Stimulated activated naive B cell treated with anti-CD40 and anti-IgM and Interleukin-4, amounts not matched to agents 10 μg/mL and 1 μg/mL and 100 μg/mL, for 72 hours (primary cell): Measurements from ENCODE around the gene PTPN5.

Experiments
- ATAC-seq, 2 donors: fragments of 150-1000 bp; cut with Tn5 transposase; replicated peaks; 2 replicates each; pipeline ENCODE4 v1.10.0; 2021; ENCODE audit warnings: moderate library complexity in 1 of 2
- DNase-seq: peaks from one replicate; pipeline ENCODE4 v3.0.0; 2021
- H3K27ac Mint-ChIP-seq: one replicate; pipeline ENCODE4 v1.8.0; 2022; ENCODE audit warnings: mild to moderate bottlenecking, mixed read lengths
- H3K27me3 Mint-ChIP-seq, 2 donors: one replicate each; pipeline ENCODE4 v1.8.0; 2022; ENCODE audit warnings: mixed read lengths in 2 of 2
- H3K36me3 Mint-ChIP-seq, 2 donors: one replicate each; pipeline ENCODE4 v1.8.0; 2022; ENCODE audit warnings: mixed read lengths in 2 of 2, mild to moderate bottlenecking in 1 of 2
- H3K4me1 Mint-ChIP-seq, 2 donors: one replicate each; pipeline ENCODE4 v1.8.0; 2022; ENCODE audit warnings: mixed read lengths in 2 of 2, mild to moderate bottlenecking in 1 of 2
- H3K4me3 Mint-ChIP-seq, 2 donors: one replicate each; pipeline ENCODE4 v1.8.0; 2022; ENCODE audit warnings: mild to moderate bottlenecking in 2 of 2, mixed read lengths in 2 of 2, moderate library complexity in 1 of 2
- H3K9me3 Mint-ChIP-seq, 2 donors: one replicate each; pipeline ENCODE4 v1.8.0; 2022; ENCODE audit warnings: mixed read lengths in 2 of 2, mild to moderate bottlenecking in 1 of 2

Gene PTPN5

DNA sequence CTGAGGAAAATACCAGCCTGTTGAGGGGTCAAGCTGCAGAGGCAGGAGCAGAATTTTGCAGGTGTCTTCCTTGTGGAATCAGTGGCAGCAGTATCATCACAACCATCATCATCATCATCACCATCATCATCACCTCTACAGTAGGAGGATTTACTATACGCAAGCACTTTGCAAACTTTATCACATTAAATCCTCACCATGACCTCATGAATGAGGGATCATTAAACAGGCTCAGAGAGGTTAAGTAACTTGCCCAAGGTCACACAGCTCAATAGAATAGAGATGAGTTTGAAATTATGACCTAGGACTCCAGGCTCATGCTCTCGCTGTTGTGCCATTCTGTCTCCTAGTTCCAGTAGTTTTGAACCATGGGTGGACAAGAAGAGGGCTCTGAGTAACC lies 25.6 kb downstream of the PTPN5 start:
- Mint-ChIP-seq H3K27me3 (peaks cover 10 to 15% of the 10 kb centered on the region in 2 donors), H3K4me1 (peaks cover 30 to 38% of the 10 kb centered on the region in 2 donors), H3K36me3 (peaks cover 0 to 3% of the 10 kb centered on the region in 2 donors), H3K4me3 (no peak overlapping the region), H3K27ac (no peak overlapping the region), H3K9me3 (no peaks in the 10 kb centered on the region)
- ATAC-seq (no peak), DNase-seq (no peak)

DNA sequence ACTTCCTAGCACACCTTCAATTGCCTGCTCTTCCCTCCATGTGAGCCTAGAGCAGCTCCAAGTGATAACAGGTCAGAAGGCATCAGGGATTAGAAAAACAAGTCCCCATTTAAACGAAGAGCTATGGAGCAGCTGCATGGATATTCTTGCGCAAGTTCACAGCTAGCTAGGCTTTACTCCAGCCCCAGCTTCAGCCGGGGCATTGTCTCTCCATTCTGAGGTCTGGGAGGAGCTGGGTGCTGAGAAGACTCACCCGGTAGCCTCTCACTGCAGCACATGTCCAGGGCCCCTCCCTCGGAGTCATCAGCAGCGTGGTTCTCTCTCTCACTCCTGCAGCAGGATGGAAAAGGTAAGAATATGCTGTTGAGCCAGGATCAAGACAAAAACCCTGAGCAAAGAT lies 26.0 kb downstream of the PTPN5 start:
- Mint-ChIP-seq H3K4me1 (peaks cover 30 to 37% of the 10 kb centered on the region in 2 donors), H3K27ac (peak overlapping the region; percentile 68), H3K27me3 (peaks cover 9 to 15% of the 10 kb centered on the region in 2 donors), H3K4me3 (no peak overlapping the region), H3K9me3 (no peaks in the 10 kb centered on the region), H3K36me3 (peaks cover 0 to 3% of the 10 kb centered on the region in 2 donors)
- no peak for ATAC-seq
- DNase-seq: no peak

DNA sequence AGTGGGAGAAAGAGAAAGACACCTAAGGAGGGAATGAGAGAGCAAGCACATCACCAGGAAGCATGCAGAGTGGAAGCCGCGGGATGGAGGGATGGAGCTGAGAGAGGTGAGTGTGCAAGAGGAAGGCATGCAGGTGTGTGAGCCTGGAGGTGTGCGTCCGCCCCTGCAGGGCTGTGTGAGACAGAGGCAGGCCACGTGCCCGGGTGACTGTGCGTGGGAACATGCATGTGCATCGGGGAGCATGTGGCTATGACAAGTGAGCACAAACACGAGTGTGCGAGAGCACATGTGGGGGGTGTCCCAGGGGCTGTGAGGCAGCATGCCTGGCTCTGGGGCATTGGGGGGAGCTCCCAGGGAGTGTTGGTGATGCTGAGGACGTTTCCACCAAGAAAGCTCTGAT lies 29.9 kb downstream of the PTPN5 start:
- ATAC-seq: no peak
- H3K27ac Mint-ChIP-seq: no peak overlapping the region

DNA sequence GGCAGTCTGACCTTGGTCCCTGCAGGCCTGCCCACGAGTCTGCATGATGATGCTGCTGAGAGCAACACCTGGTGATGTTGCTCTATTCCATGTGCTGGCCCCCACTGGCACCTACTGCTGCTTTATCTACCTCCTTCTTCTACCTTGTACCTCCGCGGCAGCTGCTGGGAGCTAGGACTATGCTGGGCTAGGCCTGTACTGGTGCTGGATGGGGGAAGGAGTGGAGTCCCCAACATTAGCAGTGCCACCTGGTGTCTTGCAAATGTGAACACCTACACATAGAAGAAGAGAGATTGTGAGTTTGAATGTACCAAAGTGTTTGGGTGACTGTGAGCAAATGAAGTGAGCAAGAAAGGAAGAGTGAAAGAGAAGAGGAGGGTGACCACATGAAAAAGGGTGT lies 30.5 kb downstream of the PTPN5 start:
- DNase-seq: no peak
- H3K27ac Mint-ChIP-seq: no peak overlapping the region
- peaks cover 4 to 7% of the 10 kb centered on the region in 2 donors for H3K4me1 Mint-ChIP-seq
- no peak for ATAC-seq
- H3K36me3 Mint-ChIP-seq: no peaks in the 10 kb centered on the region
- H3K27me3 Mint-ChIP-seq: peaks cover 12 to 24% of the 10 kb centered on the region in 2 donors
- no peak overlapping the region for H3K4me3 Mint-ChIP-seq
- H3K9me3 Mint-ChIP-seq: no peaks in the 10 kb centered on the region

More for the DNA sequence above, 29.9 kb downstream of the PTPN5 start:
- Mint-ChIP-seq H3K4me1 (peaks cover 4 to 7% of the 10 kb centered on the region in 2 donors), H3K4me3 (no peak overlapping the region), H3K27me3 (peaks cover 12 to 24% of the 10 kb centered on the region in 2 donors), H3K36me3 (no peaks in the 10 kb centered on the region), H3K9me3 (no peaks in the 10 kb centered on the region)
- no peak for DNase-seq

DNA sequence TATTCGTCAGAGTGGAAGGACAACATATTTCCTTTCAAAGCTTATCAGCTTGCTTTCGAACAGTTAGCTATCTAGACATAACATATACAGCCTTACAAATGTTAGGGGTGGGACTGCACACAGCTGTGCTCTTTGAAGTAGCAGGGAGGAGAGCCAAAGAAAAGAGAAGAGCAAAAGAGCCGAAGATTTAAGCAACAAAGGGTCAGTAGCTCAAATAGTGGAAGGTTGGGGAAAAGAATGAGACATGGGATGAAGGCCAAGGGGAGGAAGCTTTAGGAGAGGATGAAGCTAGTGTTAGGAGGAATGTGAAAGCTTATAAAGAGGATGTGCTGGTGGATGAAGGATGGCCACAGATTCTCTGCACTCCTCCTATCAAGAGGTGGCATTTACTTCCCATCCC lies 33.8 kb downstream of the PTPN5 start:
- DNase-seq (no peak), ATAC-seq (no peak)
- Mint-ChIP-seq H3K36me3 (no peaks in the 10 kb centered on the region), H3K27ac (no peak overlapping the region), H3K9me3 (no peaks in the 10 kb centered on the region), H3K4me1 (no peaks in the 10 kb centered on the region), H3K4me3 (no peak overlapping the region), H3K27me3 (peaks cover 10 to 14% of the 10 kb centered on the region in 2 donors)

DNA sequence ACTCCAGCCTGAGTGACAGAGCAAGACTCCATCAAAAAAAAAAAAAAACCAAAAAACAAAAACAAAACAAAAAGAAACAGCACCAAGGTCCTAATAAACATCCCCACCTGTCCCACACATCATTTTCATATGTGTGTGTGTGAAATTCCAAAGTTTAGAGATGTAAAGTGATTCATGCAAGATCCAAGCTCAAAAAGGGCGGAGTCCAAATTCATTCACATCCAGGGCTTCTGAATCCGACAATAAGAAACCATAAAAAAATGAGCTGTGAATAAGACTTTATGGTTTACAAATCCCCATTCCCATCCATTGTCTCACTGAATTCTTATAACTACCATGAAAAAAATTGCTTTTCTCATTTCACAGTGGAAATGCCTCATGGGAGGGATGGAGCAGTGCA lies 34.7 kb downstream of the PTPN5 start:
- no peak for DNase-seq
- ATAC-seq: no peak
- Mint-ChIP-seq H3K9me3 (no peaks in the 10 kb centered on the region), H3K27me3 (peaks cover 14 to 15% of the 10 kb centered on the region in 2 donors), H3K27ac (no peak overlapping the region), H3K4me1 (no peaks in the 10 kb centered on the region), H3K4me3 (no peak overlapping the region), H3K36me3 (no peaks in the 10 kb centered on the region)

DNA sequence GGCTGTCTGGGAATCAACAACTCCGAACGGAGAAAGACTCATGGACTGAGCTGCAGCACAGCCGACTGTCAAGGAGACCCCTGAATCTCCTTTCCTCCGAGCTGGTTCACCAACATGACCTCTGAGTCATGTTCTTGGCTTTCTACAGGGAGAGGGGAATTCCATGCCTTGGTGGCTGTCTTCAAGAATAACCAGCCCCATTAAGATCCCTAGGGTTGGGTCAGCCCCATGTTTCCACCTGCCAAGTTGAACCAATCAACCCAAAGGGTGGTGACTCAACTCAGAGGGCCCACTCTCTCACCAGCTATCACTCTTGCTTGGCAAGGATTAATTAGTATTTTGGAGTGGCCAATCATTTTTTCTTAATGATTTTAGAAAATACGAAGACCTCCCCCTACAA lies 37.3 kb downstream of the PTPN5 start:
- H3K27me3 Mint-ChIP-seq: peaks cover 23 to 27% of the 10 kb centered on the region in 2 donors
- no peaks in the 10 kb centered on the region for H3K36me3 Mint-ChIP-seq
- H3K4me1 Mint-ChIP-seq: no peaks in the 10 kb centered on the region
- DNase-seq: no peak
- no peak overlapping the region for H3K4me3 Mint-ChIP-seq
- H3K9me3 Mint-ChIP-seq: no peaks in the 10 kb centered on the region
- peak; percentile 57 to 76 for ATAC-seq
- no peak overlapping the region for H3K27ac Mint-ChIP-seq

DNA sequence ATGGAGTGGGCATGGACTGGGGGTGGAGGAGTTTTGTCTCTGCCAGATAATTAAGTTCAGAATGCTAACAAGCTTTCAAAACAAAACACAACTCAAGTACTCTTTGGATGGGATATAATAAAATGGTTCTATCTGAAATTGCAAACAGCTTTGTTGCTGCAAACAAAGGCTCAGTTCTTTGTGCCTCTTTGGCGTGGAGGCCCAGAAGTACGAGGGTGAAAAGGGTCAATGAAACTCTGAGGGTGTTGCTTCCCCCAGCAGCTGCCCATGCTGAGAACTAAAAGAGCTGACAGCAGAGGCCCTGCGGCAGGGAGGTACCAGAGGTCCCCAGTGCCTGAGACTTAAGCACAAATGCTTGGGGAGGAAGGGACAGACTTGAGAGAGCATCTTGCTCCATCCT lies 39.1 kb downstream of the PTPN5 start:
- Mint-ChIP-seq H3K9me3 (no peaks in the 10 kb centered on the region), H3K4me3 (no peak overlapping the region), H3K27me3 (peaks cover 18 to 27% of the 10 kb centered on the region in 2 donors), H3K27ac (no peak overlapping the region), H3K36me3 (no peaks in the 10 kb centered on the region), H3K4me1 (no peaks in the 10 kb centered on the region)
- ATAC-seq (no peak), DNase-seq (no peak)

DNA sequence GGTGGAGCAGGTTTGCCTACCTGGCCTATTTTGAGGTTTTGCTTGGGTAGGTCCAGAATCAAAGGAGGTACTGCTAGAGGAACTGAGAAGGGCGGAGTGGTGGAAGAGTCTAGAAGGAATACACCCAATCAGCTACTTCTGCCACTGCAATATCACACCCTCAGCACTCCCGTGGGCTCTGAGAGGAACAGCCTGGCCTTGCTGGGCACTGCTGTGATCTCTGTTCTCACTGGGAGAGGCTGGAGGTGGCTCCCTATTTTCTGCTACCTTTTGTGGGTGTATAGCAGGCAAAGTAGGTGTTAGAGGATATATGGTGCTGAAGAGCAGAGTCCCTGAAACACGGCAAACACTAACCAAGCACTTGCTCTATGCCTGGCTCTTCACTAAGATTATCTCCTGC lies 40.7 kb downstream of the PTPN5 start:
- peaks cover 13 to 30% of the 10 kb centered on the region in 2 donors for H3K27me3 Mint-ChIP-seq
- no peaks in the 10 kb centered on the region for H3K36me3 Mint-ChIP-seq
- DNase-seq (no peak), ATAC-seq (no peak)
- H3K4me3 Mint-ChIP-seq: no peak overlapping the region
- no peaks in the 10 kb centered on the region for H3K9me3 Mint-ChIP-seq
- H3K4me1 Mint-ChIP-seq: no peaks in the 10 kb centered on the region
- H3K27ac Mint-ChIP-seq: no peak overlapping the region

DNA sequence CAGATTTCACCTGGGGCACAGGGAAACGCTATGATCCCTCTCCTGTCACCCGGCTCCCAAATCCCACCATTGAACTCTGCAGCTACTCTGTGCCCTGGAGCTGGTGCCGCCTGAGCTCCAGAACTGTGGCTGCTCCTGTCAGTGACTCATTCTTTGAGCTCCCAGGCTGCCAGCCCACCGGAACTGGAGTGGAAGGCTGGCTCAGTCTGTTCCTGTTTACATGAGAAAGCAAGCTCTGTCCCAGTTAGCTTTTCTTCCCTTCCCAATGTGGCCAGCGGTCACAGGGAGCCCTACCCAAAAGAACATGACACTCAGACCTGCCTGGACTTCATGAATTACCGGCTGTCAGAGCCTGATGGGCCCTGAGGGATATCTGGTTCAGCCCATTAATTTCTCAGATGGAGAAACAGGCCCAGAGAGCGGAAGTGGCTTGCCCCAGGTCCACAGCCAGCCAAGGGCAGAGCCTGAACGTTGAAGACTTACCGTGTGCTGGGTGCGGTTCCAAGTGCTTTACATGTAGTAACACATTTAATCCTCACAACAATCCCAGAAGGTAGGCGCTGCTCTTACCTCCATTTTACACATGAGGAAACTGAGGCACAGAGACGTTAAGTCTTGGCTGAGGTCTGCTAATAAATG lies 41.8 kb downstream of the PTPN5 start:
- no peaks in the 10 kb centered on the region for H3K9me3 Mint-ChIP-seq
- no peak for ATAC-seq
- no peak overlapping the region for H3K4me3 Mint-ChIP-seq
- H3K27ac Mint-ChIP-seq: no peak overlapping the region
- no peaks in the 10 kb centered on the region for H3K36me3 Mint-ChIP-seq
- DNase-seq: no peak
- H3K27me3 Mint-ChIP-seq: peaks cover 13 to 30% of the 10 kb centered on the region in 2 donors
- no peaks in the 10 kb centered on the region for H3K4me1 Mint-ChIP-seq

DNA sequence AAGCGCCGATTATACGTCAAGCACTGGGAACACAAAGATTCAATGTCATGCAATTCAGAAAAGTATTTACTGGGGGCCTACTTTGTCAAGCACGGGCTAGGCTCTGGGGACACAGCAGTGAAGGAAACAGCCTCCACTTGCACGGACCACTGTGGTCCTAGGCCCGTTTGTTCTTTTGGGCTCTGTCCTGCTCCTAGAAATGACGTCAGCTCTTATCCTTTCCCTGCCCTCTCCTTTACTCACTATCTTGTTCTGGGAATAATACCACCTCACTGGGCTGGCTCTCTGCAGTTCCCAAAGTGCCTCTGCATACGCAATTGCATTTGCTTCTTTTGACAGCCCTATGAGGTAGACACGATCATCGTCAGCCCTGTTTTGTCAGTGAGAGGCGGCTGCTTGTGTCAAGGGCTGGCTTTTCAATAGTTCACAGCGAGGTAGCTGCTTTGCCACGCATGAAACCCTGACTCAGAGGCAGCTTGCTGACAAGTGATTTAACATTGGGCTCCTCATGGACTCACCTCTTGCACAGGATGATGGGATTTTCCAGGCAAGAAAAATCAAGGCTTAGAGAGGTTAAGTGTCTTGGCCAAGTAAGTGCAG lies 42.7 kb downstream of the PTPN5 start:
- DNase-seq: no peak
- peaks cover 13 to 28% of the 10 kb centered on the region in 2 donors for H3K27me3 Mint-ChIP-seq
- no peak overlapping the region for H3K4me3 Mint-ChIP-seq
- H3K9me3 Mint-ChIP-seq: no peaks in the 10 kb centered on the region
- no peaks in the 10 kb centered on the region for H3K36me3 Mint-ChIP-seq
- no peaks in the 10 kb centered on the region for H3K4me1 Mint-ChIP-seq
- no peak for ATAC-seq
- no peak overlapping the region for H3K27ac Mint-ChIP-seq

DNA sequence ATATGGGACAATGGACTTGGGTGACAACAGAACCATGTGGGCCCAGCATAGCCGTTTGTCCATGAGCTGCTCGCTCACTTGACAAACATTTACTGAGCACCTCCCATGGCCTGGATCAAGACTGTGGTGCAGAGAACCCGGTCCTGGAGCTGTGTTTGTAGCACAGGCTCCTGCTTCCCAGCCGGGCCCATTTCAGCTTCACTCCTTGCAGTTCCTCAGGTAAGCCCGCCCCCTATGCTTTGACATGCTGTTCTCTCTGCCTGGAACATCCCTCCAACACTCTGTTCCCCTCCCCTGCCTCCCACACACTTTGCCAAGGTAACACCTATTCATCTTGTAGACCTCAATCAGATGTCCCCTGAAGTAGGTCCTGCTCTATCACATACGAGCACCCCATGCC lies 46.3 kb downstream of the PTPN5 start:
- Mint-ChIP-seq H3K36me3 (no peaks in the 10 kb centered on the region), H3K4me1 (no peaks in the 10 kb centered on the region), H3K9me3 (no peaks in the 10 kb centered on the region), H3K27me3 (peaks cover 0 to 15% of the 10 kb centered on the region in 2 donors), H3K27ac (no peak overlapping the region), H3K4me3 (no peak overlapping the region)
- DNase-seq: no peak
- no peak for ATAC-seq

DNA sequence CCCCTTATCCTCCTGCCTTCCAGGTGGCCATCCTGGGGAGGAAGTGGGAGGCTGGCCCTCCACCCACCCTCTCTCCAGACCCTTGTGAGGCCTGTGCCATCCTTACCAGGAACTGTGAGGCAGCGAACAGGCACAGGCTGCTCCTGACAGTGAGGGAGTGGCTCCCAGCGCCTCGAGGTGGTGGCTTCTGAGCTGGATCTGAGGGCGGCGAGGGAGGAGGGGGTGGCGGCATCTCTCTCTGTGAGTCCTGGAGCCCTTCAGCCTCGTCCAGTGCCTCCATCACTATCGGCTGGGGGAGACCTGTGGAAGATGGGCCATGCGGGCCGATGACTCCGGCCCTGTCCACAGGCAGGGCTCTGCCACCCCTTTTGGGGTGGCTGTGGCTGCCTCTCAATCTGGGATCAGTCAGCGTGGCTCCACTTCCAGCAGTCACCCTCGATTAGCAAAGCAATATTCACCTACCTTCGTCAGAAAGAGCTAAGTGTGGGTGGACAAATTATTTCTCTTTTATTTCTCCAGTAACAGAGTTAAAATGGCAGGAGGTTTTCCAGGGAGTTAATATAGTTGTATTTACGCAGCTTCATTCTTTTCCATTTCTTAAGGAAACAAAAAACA lies 47.6 kb downstream of the PTPN5 start:
- ATAC-seq: no peak

DNA sequence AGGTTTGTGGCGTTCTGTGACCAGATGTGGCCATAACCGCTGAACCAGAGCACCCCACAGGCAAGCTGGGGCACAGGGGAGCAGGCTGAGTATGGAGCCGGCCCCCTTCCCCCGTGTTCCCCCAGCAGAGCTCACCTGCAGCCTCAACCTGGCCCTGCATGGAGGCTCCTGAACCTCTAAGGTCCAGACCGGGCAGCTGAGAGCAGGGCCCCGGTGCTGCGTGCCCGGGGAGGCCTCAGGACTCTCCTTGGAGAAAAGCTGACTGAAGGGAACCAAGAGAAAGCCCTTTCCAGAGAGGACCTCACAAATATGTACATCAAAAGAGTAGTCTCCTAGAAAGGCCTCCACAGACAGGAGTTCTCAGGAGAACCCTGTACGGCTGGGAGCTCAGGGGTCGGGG lies 48.2 kb downstream of the PTPN5 start:
- Mint-ChIP-seq H3K36me3 (no peaks in the 10 kb centered on the region), H3K4me1 (no peaks in the 10 kb centered on the region), H3K27me3 (peaks cover 0 to 13% of the 10 kb centered on the region in 2 donors), H3K4me3 (no peak overlapping the region), H3K9me3 (no peaks in the 10 kb centered on the region), H3K27ac (no peak overlapping the region)
- DNase-seq (no peak), ATAC-seq (no peak)

More for the DNA sequence above, 47.6 kb downstream of the PTPN5 start:
- H3K27ac Mint-ChIP-seq: no peak overlapping the region
- H3K4me1 Mint-ChIP-seq: no peaks in the 10 kb centered on the region
- no peaks in the 10 kb centered on the region for H3K9me3 Mint-ChIP-seq
- no peak overlapping the region for H3K4me3 Mint-ChIP-seq
- H3K36me3 Mint-ChIP-seq: no peaks in the 10 kb centered on the region
- DNase-seq: no peak
- peaks cover 0 to 14% of the 10 kb centered on the region in 2 donors for H3K27me3 Mint-ChIP-seq

DNA sequence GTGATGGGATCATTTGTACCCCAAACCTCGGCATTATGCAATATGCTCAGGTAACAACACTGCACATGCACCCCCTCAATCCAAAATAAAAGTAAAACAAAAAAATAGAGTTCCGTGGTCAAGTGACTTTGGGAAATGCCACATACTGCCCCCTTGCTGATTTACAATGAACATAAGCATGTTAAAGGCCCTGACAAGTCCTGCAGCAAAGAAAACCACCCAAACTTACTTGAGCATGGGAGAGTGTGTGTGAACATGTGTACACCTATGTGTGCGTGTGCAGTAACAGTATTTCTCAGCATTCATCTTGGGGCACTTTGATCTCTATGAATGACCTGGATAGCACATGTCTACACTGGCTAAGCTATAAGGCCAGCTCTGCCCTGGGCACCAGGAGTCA lies 49.8 kb downstream of the PTPN5 start:
- Mint-ChIP-seq H3K4me3 (no peak overlapping the region), H3K36me3 (no peaks in the 10 kb centered on the region), H3K9me3 (no peaks in the 10 kb centered on the region), H3K27ac (no peak overlapping the region), H3K27me3 (peaks cover 0 to 13% of the 10 kb centered on the region in 2 donors), H3K4me1 (no peaks in the 10 kb centered on the region)
- no peak for DNase-seq
- ATAC-seq: no peak
